ENCODE data around the gene SREK1. TPM values are rescaled to one million over a fixed set of nuclear protein-coding genes. Genes with fewer than 3 reads are reported as not detected.
A peak's percentile ranks its signal among the peaks of the same experiment; 100 is the strongest.
"Not testable (repeated sequence)": the region's sequence is repeated elsewhere in the genome, so short reads cannot be mapped to it uniquely, and the experiment has no call there.

Gene SREK1
- total RNA-seq, 1 donor from 2014 or later: 78.4 TPM

- Mint-ChIP-seq H3K27me3 (ENCODE audit: unreplicated experiment) (peaks cover 2% of the 10 kb centered on the region), H3K4me3 (ENCODE audit: unreplicated experiment) (peak overlapping the region; percentile 76), H3K9me3 (ENCODE audit: unreplicated experiment) (peaks cover 6% of the 10 kb centered on the region), H3K36me3 (ENCODE audit: unreplicated experiment) (no peaks in the 10 kb centered on the region), H3K27ac (ENCODE audit: unreplicated experiment) (peak overlapping the region; percentile 97), H3K4me1 (ENCODE audit: low read depth, unreplicated experiment) (peaks cover 17% of the 10 kb centered on the region)
- peak; percentile 53 for DNase-seq
- no peak for TF ChIP-seq CTCF (IDR thresholded peaks at IDR 0.05; ENCODE audit: partially characterized antibody, unreplicated experiment)
These were observed 15.0 kb upstream of the SREK1 start for GRCh38 chr5:66129144-66129543.

DNA sequence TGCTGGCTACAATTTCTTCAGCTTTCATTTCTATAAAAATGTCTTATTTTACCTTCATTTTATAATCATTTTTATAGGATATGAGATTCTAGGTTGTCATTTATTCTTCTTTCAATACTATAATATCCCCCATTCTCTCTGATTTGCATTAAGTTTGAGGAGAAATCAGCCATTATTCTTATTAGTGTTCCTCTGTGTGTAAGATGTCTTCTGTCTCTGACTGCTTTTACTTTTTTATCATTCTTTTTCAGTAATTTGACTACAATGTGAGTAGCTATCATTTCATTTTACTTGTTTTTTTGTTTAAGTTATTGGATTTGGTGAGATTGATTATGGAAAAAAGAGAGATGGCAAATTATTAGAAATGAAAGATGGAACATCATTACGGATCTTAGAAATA lies 13.6 kb upstream of the SREK1 start:
- no peak overlapping the region for H3K27ac Mint-ChIP-seq (ENCODE audit: unreplicated experiment)
- H3K27me3 Mint-ChIP-seq (ENCODE audit: unreplicated experiment): peaks cover 3% of the 10 kb centered on the region
- DNase-seq: no peak
- H3K4me3 Mint-ChIP-seq (ENCODE audit: unreplicated experiment): no peak overlapping the region
- H3K9me3 Mint-ChIP-seq (ENCODE audit: unreplicated experiment): peaks cover 6% of the 10 kb centered on the region
- peaks cover 17% of the 10 kb centered on the region for H3K4me1 Mint-ChIP-seq (ENCODE audit: low read depth, unreplicated experiment)
- H3K36me3 Mint-ChIP-seq (ENCODE audit: unreplicated experiment): no peaks in the 10 kb centered on the region
- no peak for TF ChIP-seq CTCF (IDR thresholded peaks at IDR 0.05; ENCODE audit: partially characterized antibody, unreplicated experiment)

- Mint-ChIP-seq H3K36me3 (ENCODE audit: unreplicated experiment) (no peaks in the 10 kb centered on the region), H3K27me3 (ENCODE audit: unreplicated experiment) (peaks cover 1% of the 10 kb centered on the region), H3K27ac (ENCODE audit: unreplicated experiment) (no peak overlapping the region), H3K4me1 (ENCODE audit: low read depth, unreplicated experiment) (peaks cover 2% of the 10 kb centered on the region), H3K4me3 (ENCODE audit: unreplicated experiment) (no peak overlapping the region), H3K9me3 (ENCODE audit: unreplicated experiment) (peaks cover 2% of the 10 kb centered on the region)
- TF ChIP-seq CTCF (IDR thresholded peaks at IDR 0.05; ENCODE audit: partially characterized antibody, unreplicated experiment): no peak
- no peak for DNase-seq
These were observed 9.7 kb upstream of the SREK1 start for GRCh38 chr5:66134407-66134861.

DNA sequence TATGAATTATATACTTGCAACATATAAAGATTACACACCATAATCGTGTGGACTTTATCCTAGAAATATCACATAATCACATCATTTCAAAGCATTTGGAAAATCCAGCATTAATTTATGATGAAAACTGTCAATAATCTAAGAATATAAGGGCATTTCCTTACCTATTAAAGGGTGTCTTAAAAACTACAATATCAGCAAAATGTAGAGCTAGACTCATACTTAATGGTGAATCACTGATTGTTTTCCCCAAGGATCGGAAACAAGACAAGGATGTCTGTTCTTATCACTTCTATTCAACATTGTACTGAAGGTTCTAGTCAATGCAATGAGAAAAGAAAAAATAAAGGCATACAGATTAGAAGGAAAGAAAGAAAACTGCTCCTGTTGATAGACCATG lies 8.0 kb upstream of the SREK1 start:
- DNase-seq: no peak
- no peak overlapping the region for H3K27ac Mint-ChIP-seq (ENCODE audit: unreplicated experiment)
- H3K4me1 Mint-ChIP-seq (ENCODE audit: low read depth, unreplicated experiment): no peaks in the 10 kb centered on the region
- peaks cover 1% of the 10 kb centered on the region for H3K27me3 Mint-ChIP-seq (ENCODE audit: unreplicated experiment)
- H3K36me3 Mint-ChIP-seq (ENCODE audit: unreplicated experiment): no peaks in the 10 kb centered on the region
- H3K9me3 Mint-ChIP-seq (ENCODE audit: unreplicated experiment): no peaks in the 10 kb centered on the region
- no peak overlapping the region for H3K4me3 Mint-ChIP-seq (ENCODE audit: unreplicated experiment)
- TF ChIP-seq CTCF (IDR thresholded peaks at IDR 0.05; ENCODE audit: partially characterized antibody, unreplicated experiment): no peak

GRCh38 chr5:66136944-66137343 lies 7.2 kb upstream of the SREK1 start:
- not testable (repeated sequence) for H3K27me3 Mint-ChIP-seq (ENCODE audit: unreplicated experiment); DNase-seq; H3K36me3 Mint-ChIP-seq (ENCODE audit: unreplicated experiment); H3K4me3 Mint-ChIP-seq (ENCODE audit: unreplicated experiment); H3K27ac Mint-ChIP-seq (ENCODE audit: unreplicated experiment); H3K4me1 Mint-ChIP-seq (ENCODE audit: low read depth, unreplicated experiment); H3K9me3 Mint-ChIP-seq (ENCODE audit: unreplicated experiment)
